Measurements from ENCODE around the gene CAMK2A. TPM values are rescaled to one million over a fixed set of nuclear protein-coding genes. Genes with fewer than 3 reads are reported as not detected.
A peak's percentile ranks its signal among the peaks of the same experiment; 100 is the strongest.

Gene CAMK2A
- polyA plus RNA-seq, 1 donor (not counting 4 experiments of a cell fraction or from before 2014, with no cell fraction given) = 0.05 TPM

- DNase-seq (ENCODE audit: low read depth, low spot score) = no peak
Measured at GRCh38 chr5:150299571-150300327, 10.2 kb upstream of the CAMK2A start.

GRCh38 chr5:150298701-150299451 is 9.3 kb upstream of the CAMK2A start:
- peak overlapping the region; percentile 89 for H3K27ac ChIP-seq (ENCODE audit: control insufficient read depth, insufficient read depth, low read length)
- H3K4me2 ChIP-seq (ENCODE audit: control insufficient read depth, extremely low read depth, insufficient read depth, low read depth, low read length) = peak overlapping the region; percentile 65
- no peaks in the 10 kb centered on the region for H4K20me1 ChIP-seq (ENCODE audit: control insufficient read depth, extremely low read depth, insufficient read depth, low read length)
- peak overlapping the region; percentile 51 for H3K9ac ChIP-seq (ENCODE audit: control insufficient read depth, extremely low read depth, insufficient read depth, low read length)
- H3K9me3 ChIP-seq (ENCODE audit: control insufficient read depth, low read depth, low read length) = no peaks in the 10 kb centered on the region
- H3K79me2 ChIP-seq (ENCODE audit: control insufficient read depth, insufficient read depth, low read length) = no peaks in the 10 kb centered on the region
- H3K4me3 ChIP-seq (ENCODE audit: control insufficient read depth in 2 of 3, extremely low read depth in 1 of 3, insufficient read depth in 2 of 3, low read depth in 1 of 3, low read length in 3 of 3) = no peak overlapping the region
- H3K36me3 ChIP-seq (ENCODE audit: control insufficient read depth in 2 of 2, extremely low read depth in 1 of 2, insufficient read depth in 2 of 2, low read length in 2 of 2) = no peaks in the 10 kb centered on the region
- no peaks in the 10 kb centered on the region for H3K27me3 ChIP-seq (ENCODE audit: control insufficient read depth, extremely low read depth, insufficient read depth, low read length)
- dilution Hi-C loops (cut with MboI; ENCODE audit: extremely low pct_ligation_motif_present, low sequenced_read_pairs) = no loop called here
- peak; percentile 71 for DNase-seq (ENCODE audit: low read depth, low spot score)
- FAIRE-seq = peak; percentile 87
- no peak overlapping the region for H2AFZ ChIP-seq (ENCODE audit: control insufficient read depth, low read length)
- H3K4me1 ChIP-seq (ENCODE audit: control insufficient read depth, extremely low read depth, insufficient read depth, low read length) = peaks cover 67% of the 10 kb centered on the region
- TF ChIP-seq EZH2 (IDR thresholded peaks at IDR 0.05; ENCODE audit: low read length) (no peak), CTCF (optimal IDR thresholded peaks at IDR 0.05 in 1 of 3, IDR thresholded peaks at IDR 0.05 in 1 of 3, conservative IDR thresholded peaks at IDR 0.05 in 1 of 3; ENCODE audit: extremely low read depth in 1 of 3, insufficient read depth in 2 of 3, low read length in 3 of 3) (no peak)
- H3K9me1 ChIP-seq (ENCODE audit: control insufficient read depth, extremely low read depth, insufficient read depth, low read length) = peaks cover 10% of the 10 kb centered on the region

More at GRCh38 chr5:150299571-150300327, 10.2 kb upstream of the CAMK2A start:
- no peak for FAIRE-seq
- no peaks in the 10 kb centered on the region for H4K20me1 ChIP-seq (ENCODE audit: control insufficient read depth, extremely low read depth, insufficient read depth, low read length)
- H2AFZ ChIP-seq (ENCODE audit: control insufficient read depth, low read length) = no peak overlapping the region
- peak overlapping the region; percentile 89 for H3K27ac ChIP-seq (ENCODE audit: control insufficient read depth, insufficient read depth, low read length)
- H3K4me1 ChIP-seq (ENCODE audit: control insufficient read depth, extremely low read depth, insufficient read depth, low read length) = peaks cover 58% of the 10 kb centered on the region
- H3K36me3 ChIP-seq (ENCODE audit: control insufficient read depth in 2 of 2, extremely low read depth in 1 of 2, insufficient read depth in 2 of 2, low read length in 2 of 2) = no peaks in the 10 kb centered on the region
- dilution Hi-C loops (cut with MboI; ENCODE audit: extremely low pct_ligation_motif_present, low sequenced_read_pairs) = no loop called here
- no peaks in the 10 kb centered on the region for H3K79me2 ChIP-seq (ENCODE audit: control insufficient read depth, insufficient read depth, low read length)
- H3K27me3 ChIP-seq (ENCODE audit: control insufficient read depth, extremely low read depth, insufficient read depth, low read length) = no peaks in the 10 kb centered on the region
- H3K9me1 ChIP-seq (ENCODE audit: control insufficient read depth, extremely low read depth, insufficient read depth, low read length) = peaks cover 10% of the 10 kb centered on the region
- TF ChIP-seq EZH2 (IDR thresholded peaks at IDR 0.05; ENCODE audit: low read length) (no peak), CTCF (optimal IDR thresholded peaks at IDR 0.05 in 1 of 3, IDR thresholded peaks at IDR 0.05 in 1 of 3, conservative IDR thresholded peaks at IDR 0.05 in 1 of 3; ENCODE audit: extremely low read depth in 1 of 3, insufficient read depth in 2 of 3, low read length in 3 of 3) (no peak)
- peak overlapping the region; percentile 53 for H3K4me2 ChIP-seq (ENCODE audit: control insufficient read depth, extremely low read depth, insufficient read depth, low read depth, low read length)
- no peaks in the 10 kb centered on the region for H3K9me3 ChIP-seq (ENCODE audit: control insufficient read depth, low read depth, low read length)
- H3K4me3 ChIP-seq (ENCODE audit: control insufficient read depth in 2 of 3, extremely low read depth in 1 of 3, insufficient read depth in 2 of 3, low read depth in 1 of 3, low read length in 3 of 3) = no peak overlapping the region
- peak overlapping the region; percentile 50 for H3K9ac ChIP-seq (ENCODE audit: control insufficient read depth, extremely low read depth, insufficient read depth, low read length)
